COLO829 (cell line): ENCODE measurements around the gene PRELID3B.

Experiments
- DNase-seq: peaks from one replicate; pipeline ENCODE4 v3.0.0; 2012; ENCODE audit warnings: low spot score

PRELID3B gene

DNA sequence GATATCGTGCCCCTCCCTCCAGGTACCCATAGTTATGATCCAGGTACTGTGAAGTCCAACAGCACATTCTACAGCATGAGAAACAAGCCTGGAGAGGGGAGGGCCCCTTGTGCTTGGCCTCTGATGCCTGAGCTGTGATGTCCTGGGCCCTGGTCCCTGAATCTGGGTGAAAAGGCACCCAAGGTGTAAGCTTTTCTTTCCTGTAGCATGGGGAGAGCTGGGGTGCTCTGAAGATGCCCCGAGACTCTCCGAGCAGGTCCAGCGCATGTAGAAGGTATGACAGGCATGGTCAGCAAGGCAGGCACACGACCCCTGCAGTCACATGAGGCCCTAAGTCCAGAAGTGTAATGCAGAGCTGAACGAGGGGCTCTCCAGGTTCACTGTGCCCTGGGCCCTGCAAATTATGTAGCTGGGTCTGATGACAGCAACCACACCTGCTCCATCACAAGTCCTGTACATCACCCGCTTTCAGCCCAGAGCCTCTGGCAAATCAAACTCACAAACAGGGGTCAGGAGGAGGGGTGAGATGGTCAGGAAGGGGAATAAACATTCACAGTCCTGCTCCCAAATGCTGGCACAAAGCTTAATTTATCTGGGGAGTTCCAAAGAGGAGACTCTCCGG, 33.8 kb downstream of the PRELID3B start:
- no peak for DNase-seq

- DNase-seq: no peak
These were observed 34.7 kb downstream of the PRELID3B start for GRCh38 chr20:59007665-59008511.

DNA sequence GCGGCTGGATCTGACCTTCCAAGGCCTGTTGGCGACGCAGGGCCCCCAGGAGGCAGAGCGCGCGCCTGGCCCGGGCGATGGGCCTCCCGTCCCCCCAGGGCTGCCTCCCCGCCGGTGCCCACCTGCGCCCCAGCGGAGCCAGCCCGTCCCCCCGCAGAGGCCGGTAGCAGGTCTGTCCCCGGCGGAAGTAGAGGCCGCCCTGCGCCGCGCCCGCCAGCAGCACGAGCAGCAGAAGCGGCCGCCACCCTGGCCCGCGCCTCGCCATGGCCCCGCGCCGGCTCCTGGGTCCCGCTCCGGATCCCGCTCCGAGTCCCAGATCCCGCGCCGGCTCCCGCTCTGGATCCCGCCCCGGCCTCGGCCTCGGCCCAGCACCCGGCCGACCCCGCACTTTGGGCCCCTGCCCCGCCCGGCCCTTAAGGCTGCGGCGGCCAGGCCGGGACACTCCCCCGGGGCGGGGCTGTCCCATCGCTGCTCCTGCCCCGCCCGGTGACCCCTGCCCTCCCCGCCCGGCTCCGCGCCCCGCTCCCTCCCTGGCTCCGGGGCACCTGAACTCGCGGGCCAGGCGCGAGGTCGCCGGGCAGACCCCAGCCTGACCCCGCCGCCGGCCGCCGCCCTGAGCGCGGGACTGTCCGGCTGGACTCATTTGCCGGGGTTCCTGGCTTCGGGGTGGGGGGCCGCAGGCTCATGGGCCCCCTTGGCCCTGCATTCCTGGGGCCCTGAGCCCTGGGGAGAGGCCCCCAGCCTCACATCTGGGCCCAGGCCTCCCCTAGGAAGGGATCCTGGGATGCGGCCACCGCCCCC, 35.5 kb downstream of the PRELID3B start, which contains the start of gene CTSZ:
Gene CTSZ (minus strand): TSS at position 391 of the 801 bp plus-strand sequence. CDS start 126 bp downstream, at position 265.
- peak; percentile 56 for DNase-seq

DNA sequence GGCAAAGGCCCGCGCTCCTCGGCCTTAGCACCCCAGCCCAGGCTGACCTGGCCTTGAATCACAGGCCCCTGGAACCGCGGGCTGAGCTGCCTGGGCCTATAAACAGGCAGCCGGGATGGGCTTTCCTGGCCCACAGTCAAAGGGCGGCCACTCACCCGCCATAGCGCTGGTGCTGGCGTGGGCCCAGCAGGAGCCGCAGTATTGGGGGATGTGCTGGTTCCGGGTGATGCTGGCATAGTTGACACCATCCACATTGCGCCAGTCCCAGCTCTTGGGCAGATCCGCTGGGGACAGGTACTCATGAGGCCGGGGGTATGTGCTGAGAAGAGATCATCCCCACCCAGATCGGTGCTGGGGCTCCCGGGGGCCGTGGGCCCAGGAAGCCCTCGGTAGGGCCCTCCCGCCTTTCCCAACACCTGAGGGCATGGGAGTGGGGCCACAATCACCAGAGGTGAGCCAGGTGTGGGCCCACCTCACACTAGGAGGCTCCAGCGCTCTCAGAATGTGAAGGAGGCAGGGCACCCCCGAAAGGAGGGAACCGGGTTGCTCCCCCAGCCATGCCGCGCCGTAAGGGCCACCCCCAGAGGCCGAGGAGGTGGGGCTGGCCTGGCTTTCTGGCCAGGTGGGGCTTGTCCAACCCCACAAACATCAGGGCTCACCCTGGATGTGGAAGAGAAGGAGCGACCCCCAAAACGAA, 36.3 kb downstream of the PRELID3B start:
- no peak for DNase-seq

GRCh38 chr20:59005523-59006166, 36.9 kb downstream of the PRELID3B start:
- no peak for DNase-seq

DNA sequence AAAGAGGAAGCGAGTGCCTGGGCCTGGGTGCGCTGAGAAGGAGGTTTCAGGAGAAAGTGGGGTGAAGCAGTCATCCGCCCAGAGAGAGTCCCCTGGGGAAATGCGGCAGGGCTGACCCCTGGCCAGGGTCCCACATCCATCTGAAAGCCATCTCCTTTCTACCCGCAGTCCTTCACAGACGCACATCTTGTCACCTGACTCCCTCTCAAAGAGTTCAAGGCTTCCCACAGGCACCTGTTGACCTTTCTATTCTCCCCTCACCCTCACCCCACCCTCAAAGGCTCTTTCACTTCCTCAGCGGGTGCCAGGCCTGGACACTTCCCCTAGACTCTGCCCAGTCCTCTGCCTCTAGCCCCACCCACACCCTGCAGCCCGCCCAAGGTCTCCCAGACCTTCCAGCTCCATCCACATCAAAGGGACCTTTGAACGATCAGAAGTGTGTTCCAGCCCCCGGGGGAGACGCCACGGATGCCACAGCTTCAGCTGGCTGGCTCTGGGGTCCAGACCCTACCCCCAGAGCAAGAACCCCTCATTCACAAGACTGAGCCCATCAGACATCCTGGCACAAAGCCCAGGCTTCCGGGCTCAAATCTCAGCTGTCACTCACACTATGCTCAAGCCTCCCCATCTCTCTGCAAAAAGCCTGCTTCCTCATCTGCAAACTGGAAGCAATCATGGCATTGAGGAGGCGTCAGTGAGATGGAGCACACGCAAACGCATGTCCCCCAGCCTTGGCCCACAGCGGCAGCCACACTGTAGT, 37.6 kb downstream of the PRELID3B start:
- peak; percentile 74 for DNase-seq

GRCh38 chr20:59004493-59004762, 38.2 kb downstream of the PRELID3B start:
- no peak for DNase-seq

DNA sequence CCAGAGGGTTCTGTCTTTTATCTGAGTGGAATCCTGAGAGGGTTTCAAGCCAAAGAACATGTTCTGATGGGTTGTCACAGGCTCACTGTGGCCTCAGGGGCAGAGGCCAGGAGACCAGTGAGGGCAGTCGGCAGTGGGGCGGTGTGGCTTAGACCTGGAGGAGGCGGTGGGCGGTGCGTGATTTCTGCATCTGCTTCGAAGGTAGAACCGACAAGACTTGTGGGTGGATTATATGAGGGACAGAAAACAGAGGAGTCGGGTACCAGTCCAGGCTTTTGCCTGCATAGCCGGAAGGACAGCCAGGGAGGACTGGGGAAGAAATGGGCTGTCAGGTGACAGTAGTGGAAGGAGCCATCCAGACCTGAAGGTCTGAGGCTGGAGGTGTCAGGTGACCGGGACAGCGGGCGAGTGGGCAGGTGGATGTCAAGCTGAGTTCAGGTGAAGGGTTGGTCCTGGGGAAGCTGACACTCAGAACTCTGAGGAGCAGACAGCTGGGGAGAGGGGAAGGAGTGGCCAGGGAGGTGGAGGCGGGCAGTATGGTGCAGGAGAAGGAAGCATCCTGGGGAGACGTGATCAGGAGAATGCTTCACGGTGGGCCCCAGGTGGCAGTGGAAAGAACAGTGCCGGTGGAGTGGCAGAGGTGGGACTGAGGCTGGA, 38.6 kb downstream of the PRELID3B start:
- DNase-seq: no peak

DNA sequence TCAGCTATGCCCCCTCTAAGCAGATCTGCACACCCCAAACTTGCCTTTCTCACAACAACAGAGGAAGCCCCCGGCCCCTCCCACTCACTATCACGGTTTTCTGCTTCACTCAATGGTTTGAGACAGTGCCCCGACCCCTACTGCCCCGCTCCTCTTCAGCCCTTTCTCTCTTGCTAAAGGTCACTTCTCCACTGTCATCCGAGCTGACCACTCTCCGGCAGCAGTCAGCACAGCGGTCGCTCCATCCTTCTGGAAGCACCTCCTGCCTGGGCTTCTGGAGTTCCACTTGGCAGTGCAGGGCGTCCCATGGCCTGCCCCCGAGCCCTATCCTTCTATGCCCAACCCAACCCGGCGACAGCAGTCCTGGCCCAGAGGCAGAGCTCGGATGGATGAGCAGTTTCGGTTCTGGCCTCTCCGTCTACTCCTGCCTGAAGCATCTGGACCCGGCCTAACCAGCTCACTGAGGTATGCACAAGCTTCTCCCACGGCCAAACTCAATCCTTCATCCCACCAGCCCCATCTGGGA, 39.6 kb downstream of the PRELID3B start:
- DNase-seq: no peak

DNA sequence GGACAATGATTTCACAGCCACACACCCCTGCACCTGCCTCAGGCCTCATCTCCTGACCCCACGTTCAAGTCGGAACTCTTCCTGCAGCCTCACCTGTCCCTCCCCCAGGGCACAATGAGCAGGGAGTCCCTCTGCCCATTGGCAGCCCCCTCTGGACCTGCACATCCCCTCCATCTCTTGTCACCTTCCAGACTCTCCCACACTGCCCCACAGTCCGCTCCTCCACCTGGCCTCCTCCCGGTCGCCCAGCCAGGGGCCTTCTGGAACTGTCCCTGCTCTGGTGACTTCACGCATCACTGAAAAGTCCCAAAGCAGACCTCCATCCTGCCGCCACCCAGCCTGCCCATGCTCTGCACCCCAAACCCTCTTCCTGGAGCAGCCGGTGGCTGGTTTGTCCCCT, 40.2 kb downstream of the PRELID3B start:
- DNase-seq: no peak

DNA sequence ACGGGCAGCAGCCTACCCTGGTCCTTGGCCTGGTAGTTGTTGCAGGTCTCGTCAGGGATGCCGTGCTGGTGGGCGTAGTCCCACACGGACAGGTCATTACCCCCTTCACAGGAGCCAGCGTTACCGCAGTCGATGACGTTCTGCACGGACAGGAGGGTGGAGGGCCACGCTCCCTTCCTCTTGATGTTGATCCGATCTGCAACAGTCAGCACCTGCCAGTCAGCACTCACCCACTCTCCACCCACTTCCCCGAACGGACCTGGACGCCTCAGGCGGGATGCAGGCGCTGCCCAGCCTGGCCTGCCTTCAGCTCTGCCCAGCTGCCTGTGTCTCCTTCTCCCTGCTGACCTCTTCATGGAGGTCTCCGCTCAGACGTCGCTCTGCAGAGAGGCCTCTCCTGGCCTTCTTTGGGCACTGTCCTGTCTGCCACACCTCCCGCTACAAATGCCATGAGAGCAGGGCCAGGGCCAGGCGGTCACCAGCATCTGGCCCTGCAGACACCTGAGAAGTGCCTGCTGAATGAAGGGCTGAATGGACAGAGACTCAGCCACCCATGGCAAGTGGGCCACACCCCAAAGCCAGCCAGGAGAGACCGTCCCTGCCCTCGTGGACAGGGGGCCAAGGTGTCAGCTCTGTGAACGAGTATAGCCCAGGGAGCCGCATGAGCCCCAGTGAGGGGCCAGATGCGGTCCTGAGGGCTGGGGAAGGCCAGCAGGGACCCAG, 41.0 kb downstream of the PRELID3B start:
- no peak for DNase-seq

GRCh38 chr20:59001068-59001448, 41.5 kb downstream of the PRELID3B start:
- DNase-seq: no peak

DNA sequence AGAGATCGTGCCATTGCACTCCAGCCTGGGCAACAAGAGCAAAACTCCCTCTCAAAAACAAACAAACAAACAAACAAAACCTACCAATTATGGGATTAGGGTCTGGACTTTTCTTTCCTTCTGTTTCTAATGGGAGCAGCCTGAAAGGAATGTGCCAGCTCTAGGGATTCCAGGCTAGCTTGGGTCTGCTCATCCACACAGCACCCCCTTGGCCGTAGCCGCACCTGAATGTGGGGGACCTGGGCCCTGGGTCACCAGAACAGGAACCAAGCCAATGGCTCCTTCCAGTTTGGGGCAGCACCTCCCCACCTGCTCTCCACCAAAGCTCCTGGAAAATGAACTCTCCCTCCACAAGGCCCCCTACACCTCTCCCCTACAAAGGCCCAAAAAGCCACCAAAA, 42.3 kb downstream of the PRELID3B start:
- no peak for DNase-seq

DNA sequence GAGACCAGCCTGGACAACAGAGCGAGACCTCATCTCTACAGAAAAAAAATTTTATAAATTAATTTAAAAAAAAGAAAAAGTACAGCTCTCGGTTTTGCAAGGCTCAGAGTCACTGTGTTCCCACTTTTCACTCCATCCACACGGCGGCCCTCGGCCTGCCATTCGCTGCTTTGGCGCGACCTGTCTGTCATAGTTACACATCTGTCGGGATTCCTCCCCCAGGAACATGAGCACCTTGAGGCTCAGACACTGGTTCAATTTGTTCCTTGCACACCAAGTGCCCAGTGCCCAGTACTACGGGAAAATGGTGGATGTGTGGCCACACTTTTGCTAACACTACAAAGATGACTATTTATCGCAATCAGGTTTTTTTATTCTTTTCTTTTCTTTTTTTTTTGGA, 43.9 kb downstream of the PRELID3B start:
- no peak for DNase-seq

GRCh38 chr20:58997141-58997770, 45.3 kb downstream of the PRELID3B start:
- no peak for DNase-seq

- no peak for DNase-seq
These were observed 46.4 kb downstream of the PRELID3B start for GRCh38 chr20:58996226-58996611.

DNA sequence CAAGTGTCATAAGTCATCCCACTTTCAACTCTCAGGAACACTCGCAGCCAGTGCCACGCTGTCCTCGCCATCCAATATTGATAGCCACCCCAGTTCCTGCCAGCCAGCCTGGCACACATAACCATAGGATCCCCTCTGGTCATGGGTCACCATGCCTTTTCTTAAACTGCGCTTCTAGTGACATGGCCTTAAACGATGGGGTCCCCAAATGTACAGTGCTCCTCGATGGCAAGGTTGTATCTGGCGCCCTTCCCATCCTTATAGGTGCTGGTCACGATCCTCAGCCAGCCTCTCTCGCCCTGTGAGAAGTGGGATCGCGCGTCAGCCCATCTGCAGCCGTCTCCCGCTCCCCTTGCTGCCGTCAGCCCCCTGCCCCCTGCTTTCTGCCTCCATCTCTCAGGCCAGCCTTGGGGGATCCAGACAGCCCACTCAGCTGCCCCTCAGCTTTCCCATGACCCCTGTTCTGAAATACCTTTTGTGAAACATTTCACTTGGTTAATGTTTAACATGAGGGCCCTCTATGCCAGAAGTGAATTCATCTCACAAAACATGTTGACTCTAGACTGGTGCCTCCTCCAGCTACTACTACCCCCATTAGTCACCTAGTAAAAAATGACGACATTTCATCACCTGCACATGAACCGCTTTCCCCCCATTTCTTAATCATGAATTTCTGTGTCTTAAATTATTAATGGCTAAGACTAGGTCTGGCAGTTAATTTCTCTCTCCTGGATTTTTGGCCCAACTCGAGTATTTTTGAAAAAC, 46.9 kb downstream of the PRELID3B start:
- DNase-seq: no peak

DNA sequence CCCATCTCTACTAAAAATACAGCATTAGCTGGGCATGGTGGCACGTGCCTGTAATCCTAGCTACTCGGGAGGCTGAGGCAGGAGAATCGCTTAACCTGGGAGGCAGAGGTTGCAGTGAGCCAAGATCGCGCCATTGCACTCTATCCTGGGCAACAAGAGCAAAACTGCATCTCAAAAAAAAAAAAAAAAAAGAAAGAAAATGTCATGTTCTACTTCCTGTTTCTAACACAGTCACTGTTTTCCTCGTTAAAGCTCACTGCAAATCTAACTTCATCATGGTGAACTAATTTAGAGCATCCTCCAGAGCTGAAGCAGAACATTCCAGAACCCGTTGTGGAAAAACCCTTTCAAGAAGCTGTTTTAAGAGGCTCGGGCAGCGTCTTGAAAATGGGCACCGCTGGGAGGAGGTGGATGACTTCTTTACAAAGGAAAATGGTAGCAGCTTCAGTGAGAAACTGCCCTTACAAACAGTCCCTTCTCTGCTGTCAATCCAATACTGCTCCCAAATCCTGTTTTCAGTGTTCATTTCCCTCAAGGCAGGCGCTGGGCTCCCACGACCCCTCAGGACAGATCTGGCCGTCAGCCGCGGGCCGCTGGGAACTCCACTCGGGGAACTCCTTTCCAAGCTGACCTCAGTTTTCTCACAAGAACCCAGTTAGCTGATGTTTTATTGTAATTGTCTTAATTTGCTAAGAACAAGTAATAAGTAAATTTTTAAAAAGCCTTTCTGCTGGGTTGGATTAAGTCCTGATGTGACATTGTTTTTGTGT, 48.0 kb downstream of the PRELID3B start:
- DNase-seq: no peak
